ENCODE data around the gene NARS2.

- TF ChIP-seq CTCF (IDR thresholded peaks at IDR 0.05; ENCODE audit: low read length) (no peak), EZH2 (optimal IDR thresholded peaks at IDR 0.05; ENCODE audit: low read depth, low read length) (no peak)
Observed at GRCh38 chr11:78576549-78577097, 2.0 kb upstream of the NARS2 start.
